H1 (cell line): ENCODE results near the gene MTAP. TPM values are rescaled to one million over a fixed set of nuclear protein-coding genes. Genes with fewer than 3 reads are reported as not detected.

Experiments
- CTCF ChIA-PET: fragments of 300-600 bp; sonication (Branson Sonifier 250); formaldehyde crosslinking; loops from one replicate; lab custom pipeline; 2021; ENCODE audit not compliant: partially characterized antibody; lab: Charles Lee
- POLR2A ChIA-PET: fragments of 300-600 bp; sonication (Branson Sonifier 250); formaldehyde crosslinking; loops from one replicate; lab custom pipeline; 2021; ENCODE audit warnings: inconsistent platforms; ENCODE audit not compliant: partially characterized antibody; lab: Charles Lee
- DNase-seq, 2 experiments: peaks; one replicate each; pipeline versions ENCODE4 v3.0.0 to v3.0.0-alpha.2; 2010 to 2022; ENCODE audit warnings: low spot score in 2 of 2, low read depth in 1 of 2, mixed read lengths in 1 of 2
- FAIRE-seq: peaks from 2 replicates; lab custom pipeline; 2011; peaks lifted over from hg19 to GRCh38; lab: Jason Lieb, UNC
- H2AFZ ChIP-seq: 2 replicates; pipeline ENCODE4 v1.8.1; 2012; ENCODE audit warnings: low read length, inconsistent platforms
- H2AK5ac ChIP-seq: 2 replicates; pipeline ENCODE4 v1.6.1; 2013; ENCODE audit warnings: low read depth, low read length
- H2BK120ac ChIP-seq: replicated peaks from 2 replicates; pipeline ENCODE3; 2013; ENCODE audit warnings: low read depth, low read length, inconsistent platforms
- H2BK12ac ChIP-seq: 2 replicates; pipeline ENCODE4 v1.6.1; 2013; ENCODE audit warnings: low read depth, low read length
- H2BK15ac ChIP-seq: 2 replicates; pipeline ENCODE4 v1.6.1; 2013; ENCODE audit warnings: low read length
- H2BK20ac ChIP-seq: 2 replicates; pipeline ENCODE4 v1.6.1; 2013; ENCODE audit warnings: low read length
- H2BK5ac ChIP-seq: 2 replicates; pipeline ENCODE4 v1.6.1; 2013; ENCODE audit warnings: low read depth, low read length
- H3K14ac ChIP-seq: 2 replicates; pipeline ENCODE4 v1.6.1; 2013; ENCODE audit warnings: inconsistent platforms; ENCODE audit not compliant: insufficient read length
- H3K18ac ChIP-seq: 2 replicates; pipeline ENCODE4 v1.6.1; 2013; ENCODE audit warnings: low read length; ENCODE audit errors: extremely low read depth
- H3K23ac ChIP-seq: 2 replicates; pipeline ENCODE4 v1.6.1; 2013; ENCODE audit warnings: inconsistent platforms; ENCODE audit not compliant: insufficient read length
- H3K23me2 ChIP-seq: 2 replicates; pipeline ENCODE4 v1.6.1; 2013; ENCODE audit warnings: low read depth, low read length
- H3K27ac ChIP-seq: 2 replicates; pipeline ENCODE4 v1.6.1; 2011; ENCODE audit warnings: low read depth, low read length, inconsistent platforms
- H3K27me3 ChIP-seq, 4 experiments: replicated peaks in 1 of 4; 1 replicate in 1 of 4; 2 replicates in 3 of 4; pipeline versions ENCODE4 v1.6.1 to v1.8.1; 2011 to 2013; ENCODE audit warnings: low read length in 3 of 4, mild to moderate bottlenecking in 3 of 4, inconsistent platforms in 2 of 4, mixed read lengths in 2 of 4, moderate library complexity in 1 of 4; ENCODE audit not compliant: control insufficient read depth in 3 of 4, insufficient read depth in 3 of 4; ENCODE audit errors: extremely low read depth in 1 of 4
- H3K36me3 ChIP-seq, 4 experiments: 2 replicates each; pipeline versions ENCODE4 v1.6.1 to v1.8.1; 2011 to 2013; ENCODE audit warnings: mild to moderate bottlenecking in 4 of 4, low read length in 3 of 4, moderate library complexity in 2 of 4, control low read depth in 1 of 4, inconsistent platforms in 1 of 4; ENCODE audit not compliant: insufficient read depth in 4 of 4, control insufficient read depth in 2 of 4
- H3K4ac ChIP-seq: replicated peaks from 2 replicates; pipeline ENCODE3; 2013; ENCODE audit warnings: low read length, low read depth, mixed read lengths, inconsistent platforms; ENCODE audit not compliant: insufficient read length
- H3K4me1 ChIP-seq, 4 experiments: replicated peaks in 1 of 4; 1 replicate in 1 of 4; 2 replicates in 3 of 4; pipeline versions ENCODE4 v1.6.1 to v1.8.1; 2011 to 2013; ENCODE audit warnings: low read length in 3 of 4, inconsistent platforms in 2 of 4, mixed read lengths in 1 of 4; ENCODE audit not compliant: insufficient read depth in 4 of 4, control insufficient read depth in 3 of 4
- H3K4me2 ChIP-seq, 2 experiments: 2 replicates each; pipeline versions ENCODE4 v1.6.1 to v1.8.1; 2011 to 2013; ENCODE audit warnings: low read depth in 2 of 2, low read length in 2 of 2, control low read depth in 1 of 2, inconsistent platforms in 1 of 2, mild to moderate bottlenecking in 1 of 2; ENCODE audit not compliant: insufficient read depth in 1 of 2
- H3K4me3 ChIP-seq, 4 experiments: fragments of 200-600, 300-600 bp in 1 of 4; sonication (generic), shearing (Covaris generic), sonication (Bioruptor Twin) in 1 of 4; 2 replicates each; pipeline versions ENCODE4 v1.5.1 to v1.8.1; 2011 to 2016; ENCODE audit warnings: low read length in 4 of 4, low read depth in 3 of 4, control low read depth in 2 of 4, inconsistent platforms in 2 of 4, mild to moderate bottlenecking in 2 of 4, mixed read lengths in 1 of 4, moderate library complexity in 1 of 4; ENCODE audit not compliant: insufficient read depth in 2 of 4; ENCODE audit errors: extremely low read depth in 1 of 4
- H3K56ac ChIP-seq: replicated peaks from 2 replicates; pipeline ENCODE3; 2013; ENCODE audit warnings: low read depth, mild to moderate bottlenecking, mixed read lengths, low read length, inconsistent platforms; ENCODE audit not compliant: insufficient read length
- H3K79me1 ChIP-seq: 2 replicates; pipeline ENCODE4 v1.6.1; 2013; ENCODE audit warnings: low read depth, low read length, control low read depth
- H3K79me2 ChIP-seq, 2 experiments: 2 replicates each; pipeline versions ENCODE4 v1.6.1 to v1.8.1; 2012 to 2013; ENCODE audit warnings: low read length in 2 of 2, mild to moderate bottlenecking in 2 of 2, inconsistent platforms in 1 of 2; ENCODE audit not compliant: insufficient read depth in 2 of 2, control insufficient read depth in 1 of 2
- H3K9ac ChIP-seq, 4 experiments: replicated peaks in 1 of 4; 1 replicate in 1 of 4; 2 replicates in 3 of 4; pipeline versions ENCODE4 v1.6.1 to v1.8.1; 2011 to 2013; ENCODE audit warnings: low read depth in 3 of 4, low read length in 3 of 4, control low read depth in 2 of 4, mild to moderate bottlenecking in 2 of 4, moderate library complexity in 2 of 4, inconsistent platforms in 1 of 4; ENCODE audit errors: extremely low read depth in 1 of 4
- H3K9me3 ChIP-seq, 2 experiments: 2 replicates each; pipeline versions ENCODE4 v1.6.1 to v1.8.1; 2012 to 2013; ENCODE audit warnings: mild to moderate bottlenecking in 2 of 2, moderate library complexity in 2 of 2, control low read depth in 1 of 2, inconsistent platforms in 1 of 2, low read depth in 1 of 2, low read length in 1 of 2, mixed read lengths in 1 of 2; ENCODE audit not compliant: insufficient read depth in 2 of 2
- H4K20me1 ChIP-seq, 2 experiments: replicated peaks in 1 of 2; 2 replicates each; pipeline versions ENCODE3 to v1.8.1; 2011 to 2013; ENCODE audit warnings: inconsistent platforms in 2 of 2, low read length in 2 of 2, mild to moderate bottlenecking in 1 of 2; ENCODE audit not compliant: insufficient read depth in 2 of 2, control insufficient read depth in 1 of 2
- H4K5ac ChIP-seq: 2 replicates; pipeline ENCODE4 v1.6.1; 2013; ENCODE audit warnings: low read length, low read depth, mixed read lengths, inconsistent platforms; ENCODE audit not compliant: insufficient read length
- H4K8ac ChIP-seq: 2 replicates; pipeline ENCODE4 v1.8.0; 2013; ENCODE audit warnings: mild to moderate bottlenecking, moderate library complexity, low read length, inconsistent platforms; ENCODE audit not compliant: insufficient read depth; ENCODE audit errors: extremely low read depth
- H4K91ac ChIP-seq: replicated peaks from 2 replicates; pipeline ENCODE3; 2013; ENCODE audit warnings: low read length, mixed read lengths, inconsistent platforms; ENCODE audit not compliant: insufficient read length
- CEBPB ChIP-seq: IDR thresholded peaks from 2 replicates; pipeline ENCODE4 v1.6.1; 2012; ENCODE audit warnings: low read depth, low read length
- CTCF ChIP-seq, 3 experiments: IDR thresholded peaks; 1 replicate in 2 of 3; 2 replicates in 1 of 3; pipeline versions ENCODE4 v1.5.1 to v1.6.1; 2011; ENCODE audit warnings: low read length in 3 of 3, mild to moderate bottlenecking in 3 of 3, inconsistent platforms in 2 of 3, low read depth in 1 of 3, moderate library complexity in 1 of 3; ENCODE audit not compliant: insufficient read depth in 1 of 3; ENCODE audit errors: control extremely low read depth in 1 of 3
- EGR1 ChIP-seq: IDR thresholded peaks from 2 replicates; pipeline ENCODE4 v1.6.1; 2011; ENCODE audit warnings: low read depth, low read length, borderline replicate concordance
- GABPA ChIP-seq: IDR thresholded peaks from 2 replicates; pipeline ENCODE4 v1.6.1; 2011; ENCODE audit warnings: mild to moderate bottlenecking, low read length, moderate library complexity, borderline replicate concordance; ENCODE audit not compliant: insufficient read depth
- KDM4A ChIP-seq: IDR thresholded peaks from one replicate; pipeline ENCODE4 v1.7.1; 2012; ENCODE audit warnings: low read depth, mild to moderate bottlenecking, moderate library complexity, low read length, inconsistent platforms; ENCODE audit not compliant: severe bottlenecking
- KDM5A ChIP-seq: fragments of 200-600 bp; IDR thresholded peaks from 2 replicates; pipeline ENCODE4 v1.7.1; 2012; ENCODE audit warnings: mild to moderate bottlenecking, low read length, inconsistent platforms, mixed read lengths
- MAFK ChIP-seq: IDR thresholded peaks from 2 replicates; pipeline ENCODE4 v1.6.1; 2012; ENCODE audit warnings: low read depth, mild to moderate bottlenecking, improper control_type of control experiment, low read length
- NANOG ChIP-seq: IDR thresholded peaks from 2 replicates; pipeline ENCODE4 v1.6.1; 2011; ENCODE audit warnings: low read length, low read depth, mild to moderate bottlenecking, inconsistent platforms; ENCODE audit not compliant: insufficient read depth, poor library complexity, severe bottlenecking
- POLR2AphosphoS5 ChIP-seq: IDR thresholded peaks from 2 replicates; pipeline ENCODE4 v1.6.1; 2011; ENCODE audit warnings: low read depth, low read length
- WGBS, 2 experiments: shearing (Covaris generic) in 1 of 2; methylation state at CpG; one replicate each; pipeline versions ENCODE4 v1.1.6 to v1.1.7; 2013 to 2015; ENCODE audit warnings: low lambda C conversion rate in 2 of 2, mixed read lengths in 2 of 2, inconsistent platforms in 1 of 2, low coverage in 1 of 2, missing lambda C conversion rate in 1 of 2; ENCODE audit not compliant: insufficient replicate concordance in 2 of 2, insufficient coverage in 1 of 2, insufficient read length in 1 of 2; ENCODE audit errors: extremely low coverage in 1 of 2, missing lambda C conversion rate in 1 of 2; 5-methylcytosine and 5-hydroxymethylcytosine counted together
- polyA plus RNA-seq, 7 experiments: library from polyadenylated mRNA; depleted of rRNA in 3 of 7; stranded (reverse) in 5 of 7; unstranded in 2 of 7; fragments of >200 nt in 5 of 7; fragments of 200-250 nt in 2 of 7; gene quantifications; 1 replicate in 5 of 7; 2 replicates in 1 of 7; 4 replicates in 1 of 7; pipeline versions ENCODE4 v1.2.1 to v1.2.3, GENCODE V29; 2011 to 2013; ENCODE audit warnings: missing spikeins in 2 of 7, mixed read lengths in 2 of 7
- total RNA-seq: library from RNA; stranded (reverse); fragmentation: NEBNext Ultra II Directional; extraction: Animal tissue kit (Norgen Biotek cat#: 25700); gene quantifications from 2 replicates; pipeline ENCODE4 v1.2.1, GENCODE V29; 2021

Gene MTAP
- total and polyA plus RNA-seq, 2 of the 8 experiments (the other 6 are each of a cell fraction or from before 2014, with no cell fraction given), result 16.4 to 100 TPM

- H2BK12ac ChIP-seq, result no peak overlapping the region
- H3K18ac ChIP-seq, result no peak overlapping the region
- H3K4me2 ChIP-seq, result no peak overlapping the region
- no peaks in the 10 kb centered on the region; a peak in 1 of 8 replicates for H3K36me3 ChIP-seq
- no peak overlapping the region for H3K14ac ChIP-seq
- no peak for DNase-seq
- no peak overlapping the region for H3K23ac ChIP-seq
- H2BK20ac ChIP-seq, result no peak overlapping the region
- no peak overlapping the region for H3K4ac ChIP-seq
- peaks cover 0 to 8% of the 10 kb centered on the region in 2 experiments for H4K20me1 ChIP-seq
- no peak overlapping the region for H3K9ac ChIP-seq
- ChIA-PET CTCF (interaction anchor here (1.3 to 2.6 kb wide), 2 partner anchors 47 to 148 kb away, joined by 4 to 9 read pairs; partner anchors contain the start of gene CDKN2B), POLR2A (no interaction called here)
- H3K4me3 ChIP-seq, result no peak overlapping the region
- no peak overlapping the region for H4K91ac ChIP-seq
- peaks cover 0 to 9% (median 5%) of the 10 kb centered on the region in 4 experiments; a peak in 5 of 7 replicates for H3K4me1 ChIP-seq
- no peak overlapping the region for H2BK15ac ChIP-seq
- TF ChIP-seq CTCF (IDR thresholded peaks at IDR 0.05; ENCODE audit: control extremely low read depth in 1 of 3, insufficient read depth in 1 of 3, low read depth in 1 of 3, low read length in 3 of 3) (no peak), NANOG (no peak), KDM4A (no peak), MAFK (no peak), EGR1 (no peak), GABPA (no peak), POLR2AphosphoS5 (no peak), KDM5A (no peak), CEBPB (peak; percentile 73; the same call in 1 of the 2 replicates)
- TF ChIP-seq, all 59 proteins: peak for 1
- Histone ChIP-seq H3K27me3 (peaks cover 22 to 40% (median 29%) of the 10 kb centered on the region in 4 experiments), H4K8ac (no peak overlapping the region), H3K56ac (no peak overlapping the region), H2BK120ac (no peak overlapping the region), H3K23me2 (no peaks in the 10 kb centered on the region; the same call in 1 of the 2 replicates), H3K27ac (no peak overlapping the region), H4K5ac (no peak overlapping the region), H3K9me3 (no peaks in the 10 kb centered on the region; a peak in 1 of 4 replicates), H2AK5ac (no peak overlapping the region), H3K79me2 (no peaks in the 10 kb centered on the region), H2BK5ac (no peak overlapping the region), H3K79me1 (no peaks in the 10 kb centered on the region), H2AFZ (no peak overlapping the region)
- WGBS, 2 experiments, result 95% methylated on average over 2 of the region's 2 CpGs; no CpG with 5 or more reads in 1 of the 2 experiments
- no peak for FAIRE-seq
Observed at GRCh38 chr9:21961569-21961968, 159.1 kb downstream of the MTAP start.
